Measurements from ENCODE around the gene FLYWCH2.

Gene FLYWCH2

GRCh38 chr16:2882650-2883457, at the start of gene FLYWCH2:
Gene FLYWCH2, plus strand, starts transcription at chr16:2883215. Its CDS starts 13,235 bp downstream, at chr16:2896450.
- Mint-ChIP-seq H3K4me3 (peak within 1 kb of the TSS; percentile 87), H3K27ac (peak within 1 kb of the TSS; percentile 96), H3K4me1 (peaks cover 8% of the 10 kb centered on the region), H3K27me3 (ENCODE audit: low read depth, poor library complexity) (peaks cover 32% of the 10 kb centered on the region), H3K36me3 (ENCODE audit: low read depth) (peaks cover 9% of the 10 kb centered on the region), H3K9me3 (peaks cover 5% of the 10 kb centered on the region)
- DNase-seq: peak; percentile 100
- no peak for TF ChIP-seq CTCF (IDR thresholded peaks at IDR 0.05)

- Mint-ChIP-seq H3K27me3 (ENCODE audit: low read depth, poor library complexity) (peaks cover 57% of the 10 kb centered on the region), H3K9me3 (no peaks in the 10 kb centered on the region)
- no peak for TF ChIP-seq CTCF (IDR thresholded peaks at IDR 0.05)
These were observed 49.2 kb upstream of the FLYWCH2 start for GRCh38 chr16:2833776-2834175.

GRCh38 chr16:2834968-2835367, 48.0 kb upstream of the FLYWCH2 start:
- no peak for DNase-seq
- Mint-ChIP-seq H3K27ac (no peak overlapping the region), H3K9me3 (no peaks in the 10 kb centered on the region), H3K4me1 (peaks cover 5% of the 10 kb centered on the region), H3K4me3 (no peak overlapping the region), H3K27me3 (ENCODE audit: low read depth, poor library complexity) (peaks cover 56% of the 10 kb centered on the region), H3K36me3 (ENCODE audit: low read depth) (no peaks in the 10 kb centered on the region)
- no peak for TF ChIP-seq CTCF (IDR thresholded peaks at IDR 0.05)

More at GRCh38 chr16:2833776-2834175, 49.2 kb upstream of the FLYWCH2 start:
- DNase-seq: no peak
- Mint-ChIP-seq H3K4me3 (no peak overlapping the region), H3K36me3 (ENCODE audit: low read depth) (no peaks in the 10 kb centered on the region), H3K4me1 (peaks cover 5% of the 10 kb centered on the region), H3K27ac (no peak overlapping the region)

- Mint-ChIP-seq H3K4me3 (no peak overlapping the region), H3K9me3 (no peaks in the 10 kb centered on the region), H3K27ac (no peak overlapping the region), H3K36me3 (ENCODE audit: low read depth) (no peaks in the 10 kb centered on the region), H3K4me1 (peaks cover 5% of the 10 kb centered on the region), H3K27me3 (ENCODE audit: low read depth, poor library complexity) (peaks cover 56% of the 10 kb centered on the region)
- no peak for DNase-seq
- no peak for TF ChIP-seq CTCF (IDR thresholded peaks at IDR 0.05)
These were observed 47.1 kb upstream of the FLYWCH2 start for GRCh38 chr16:2835638-2836493.

GRCh38 chr16:2836646-2837508, 46.1 kb upstream of the FLYWCH2 start:
- peaks cover 5% of the 10 kb centered on the region for H3K4me1 Mint-ChIP-seq
- peaks cover 58% of the 10 kb centered on the region for H3K27me3 Mint-ChIP-seq (ENCODE audit: low read depth, poor library complexity)
- no peak for TF ChIP-seq CTCF (IDR thresholded peaks at IDR 0.05)
- no peak overlapping the region for H3K4me3 Mint-ChIP-seq
- DNase-seq: no peak
- no peaks in the 10 kb centered on the region for H3K9me3 Mint-ChIP-seq
- no peaks in the 10 kb centered on the region for H3K36me3 Mint-ChIP-seq (ENCODE audit: low read depth)
- no peak overlapping the region for H3K27ac Mint-ChIP-seq
